Measurements from ENCODE around the gene TOX2. TPM values are rescaled to one million over a fixed set of nuclear protein-coding genes. Genes with fewer than 3 reads are reported as not detected.

TOX2 gene
- polyA plus RNA-seq, 3 donors: 2.7 to 3.3 (median 3.2) TPM

DNA sequence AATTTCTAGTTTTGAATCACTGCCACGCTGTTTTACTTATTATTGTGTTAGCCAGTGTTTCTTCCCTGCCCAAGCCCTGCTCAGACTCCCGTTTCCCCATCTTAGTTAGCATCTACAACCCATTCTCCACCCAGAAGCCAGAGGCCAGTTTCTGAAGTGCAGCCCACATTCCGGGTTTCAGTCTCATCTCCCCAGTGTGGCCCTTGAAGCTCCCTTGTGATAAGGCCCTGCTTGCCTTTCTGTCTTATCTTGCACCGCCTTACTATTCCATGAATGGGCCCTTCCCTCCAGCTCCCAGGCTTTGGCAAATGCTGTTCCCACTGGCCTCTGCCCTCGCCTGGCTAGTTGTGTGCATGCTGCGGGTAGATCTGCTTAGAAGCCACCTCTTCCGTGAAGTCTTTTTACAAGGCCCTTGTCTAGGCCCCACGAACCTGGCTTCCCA lies 41.1 kb downstream of the TOX2 start:
- DNase-seq (ENCODE audit: low read depth in 3 of 3, low spot score in 2 of 3): no peak

DNA sequence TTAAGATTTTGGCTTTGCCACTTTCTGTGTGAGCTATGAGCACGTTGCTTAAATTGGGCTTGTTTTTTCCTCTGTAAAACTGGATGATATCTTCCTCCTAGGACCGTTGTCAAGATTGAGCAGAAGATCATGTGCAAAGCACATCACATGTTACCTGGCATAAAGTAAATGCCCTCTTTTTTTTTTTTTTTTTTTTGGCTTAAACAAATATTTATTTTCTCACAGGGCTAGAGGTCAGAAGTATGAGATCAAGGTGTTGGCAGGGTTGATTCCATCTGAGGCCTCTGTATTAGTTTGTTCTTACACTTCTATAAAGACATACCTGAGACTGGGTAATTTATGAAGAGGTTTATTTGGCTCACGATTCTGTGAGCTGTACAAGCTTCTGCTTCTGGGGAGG lies 42.7 kb downstream of the TOX2 start:
- no peak for DNase-seq (ENCODE audit: low read depth in 3 of 3, low spot score in 2 of 3)

DNA sequence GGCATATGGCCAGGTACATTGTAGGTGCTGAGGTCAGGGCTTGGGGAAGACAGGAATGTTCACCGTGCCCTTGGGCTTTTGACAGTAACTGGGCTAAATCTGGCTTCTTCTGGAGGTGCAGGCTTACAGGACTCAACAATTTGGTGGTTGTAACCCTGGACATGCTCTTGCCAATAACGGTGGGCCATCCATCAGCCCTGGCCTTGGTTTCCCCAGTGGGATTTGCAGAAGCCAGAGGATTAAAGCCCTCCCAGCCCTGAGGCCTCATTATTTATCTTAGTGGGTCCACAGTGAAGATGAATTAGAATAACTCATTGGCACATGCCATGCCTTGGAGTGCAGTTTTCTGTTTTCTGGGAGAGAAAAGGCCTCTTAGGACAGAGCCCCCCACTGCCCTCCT lies 44.0 kb downstream of the TOX2 start:
- no peak for DNase-seq (ENCODE audit: low read depth in 3 of 3, low spot score in 2 of 3)

DNA sequence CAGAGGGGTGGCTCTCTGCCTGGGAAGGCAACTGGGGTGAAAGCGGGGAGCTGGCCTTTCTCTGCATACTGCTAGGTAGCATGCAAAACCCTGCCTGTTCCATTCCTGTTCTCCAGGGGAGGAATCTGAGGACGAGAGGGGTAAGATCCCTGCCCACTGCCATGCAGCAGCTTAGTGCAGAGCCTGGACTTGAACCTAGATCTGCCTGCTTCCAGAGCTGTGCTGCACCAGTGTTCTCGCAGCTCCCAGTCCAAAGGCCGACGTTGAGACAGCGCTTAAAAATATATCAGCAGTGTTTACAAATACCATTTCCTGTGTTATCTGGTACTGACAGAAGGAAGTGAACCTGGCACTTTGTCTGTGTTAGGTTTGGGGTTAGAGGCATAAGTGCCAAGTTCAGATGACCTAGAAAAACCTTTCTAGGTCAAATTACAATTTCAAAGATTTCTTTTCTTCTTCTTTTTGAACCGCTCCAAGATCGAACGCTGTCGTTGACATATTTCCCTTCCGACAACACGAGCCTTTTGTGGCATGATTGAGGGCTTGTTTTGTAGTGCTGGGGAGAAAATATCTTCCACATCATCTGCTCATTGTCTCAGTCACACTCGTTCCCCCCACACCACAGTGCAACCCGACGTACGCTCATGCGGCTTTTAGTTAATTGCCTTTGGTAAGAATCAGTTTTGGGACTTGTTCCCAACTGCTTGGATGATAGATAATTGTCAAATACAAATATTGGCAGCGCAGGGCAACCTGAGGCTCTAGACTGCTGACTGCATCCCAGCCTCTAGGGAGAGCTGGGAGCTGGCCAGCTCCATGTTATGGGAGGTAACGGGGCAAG lies 44.6 kb downstream of the TOX2 start:
- no peak for DNase-seq (ENCODE audit: low read depth in 3 of 3, low spot score in 2 of 3)

DNA sequence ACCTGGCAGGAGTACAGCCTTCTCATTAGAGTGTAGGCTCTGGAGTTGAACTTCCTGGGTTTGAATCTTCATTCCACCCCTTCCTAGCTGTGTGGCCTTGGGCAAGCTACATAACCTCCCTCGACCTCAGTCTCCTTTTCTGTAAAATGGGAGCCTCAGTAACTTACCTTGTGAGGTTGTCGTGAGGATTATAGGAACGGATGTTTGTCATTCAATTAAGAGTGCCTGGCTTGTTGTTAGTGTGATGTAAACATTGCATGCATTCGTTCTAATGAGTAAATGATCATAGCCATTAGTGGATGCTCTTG lies 45.2 kb downstream of the TOX2 start:
- DNase-seq (ENCODE audit: low read depth in 3 of 3, low spot score in 2 of 3): no peak

DNA sequence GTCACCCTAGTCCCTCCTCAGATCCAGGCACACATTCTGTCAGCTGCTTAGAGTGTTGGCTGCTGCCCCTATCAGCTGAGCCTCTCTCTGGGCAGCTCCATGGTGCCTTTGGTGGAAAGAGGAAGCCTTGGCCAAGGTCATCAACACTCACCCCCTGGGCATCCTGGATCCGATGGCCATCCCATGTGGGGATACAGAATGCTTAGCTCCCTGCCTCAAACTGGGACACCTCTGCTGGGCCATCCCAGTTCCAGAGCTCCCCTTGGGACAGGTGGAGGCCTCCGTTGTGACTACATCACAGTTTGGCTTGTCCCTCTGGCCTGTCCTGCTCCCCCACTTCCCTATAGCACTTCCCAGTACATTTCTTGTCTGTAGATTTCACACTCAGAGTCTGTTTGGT lies 45.6 kb downstream of the TOX2 start:
- DNase-seq (ENCODE audit: low read depth in 3 of 3, low spot score in 2 of 3): no peak

DNA sequence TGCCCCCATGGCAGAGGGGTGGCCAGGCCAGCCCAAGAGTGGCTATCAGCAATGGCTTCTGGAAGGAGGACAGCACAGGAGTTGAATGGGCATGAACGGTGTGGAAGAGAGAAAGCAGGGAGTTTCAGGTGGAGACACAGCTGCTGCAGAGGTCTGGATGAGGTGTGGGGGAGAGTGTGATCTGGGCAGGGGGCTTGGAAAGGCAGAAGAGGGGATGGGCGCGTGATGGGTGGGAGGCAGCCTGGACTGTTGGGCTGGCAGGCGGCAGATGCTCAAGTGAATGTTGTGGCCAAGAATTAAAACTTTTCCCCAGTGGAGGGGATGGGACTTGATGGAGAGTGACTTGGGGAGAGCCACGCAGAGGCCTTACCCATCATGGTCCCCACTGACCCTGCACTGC lies 46.5 kb downstream of the TOX2 start:
- no peak for DNase-seq (ENCODE audit: low read depth in 3 of 3, low spot score in 2 of 3)

DNA sequence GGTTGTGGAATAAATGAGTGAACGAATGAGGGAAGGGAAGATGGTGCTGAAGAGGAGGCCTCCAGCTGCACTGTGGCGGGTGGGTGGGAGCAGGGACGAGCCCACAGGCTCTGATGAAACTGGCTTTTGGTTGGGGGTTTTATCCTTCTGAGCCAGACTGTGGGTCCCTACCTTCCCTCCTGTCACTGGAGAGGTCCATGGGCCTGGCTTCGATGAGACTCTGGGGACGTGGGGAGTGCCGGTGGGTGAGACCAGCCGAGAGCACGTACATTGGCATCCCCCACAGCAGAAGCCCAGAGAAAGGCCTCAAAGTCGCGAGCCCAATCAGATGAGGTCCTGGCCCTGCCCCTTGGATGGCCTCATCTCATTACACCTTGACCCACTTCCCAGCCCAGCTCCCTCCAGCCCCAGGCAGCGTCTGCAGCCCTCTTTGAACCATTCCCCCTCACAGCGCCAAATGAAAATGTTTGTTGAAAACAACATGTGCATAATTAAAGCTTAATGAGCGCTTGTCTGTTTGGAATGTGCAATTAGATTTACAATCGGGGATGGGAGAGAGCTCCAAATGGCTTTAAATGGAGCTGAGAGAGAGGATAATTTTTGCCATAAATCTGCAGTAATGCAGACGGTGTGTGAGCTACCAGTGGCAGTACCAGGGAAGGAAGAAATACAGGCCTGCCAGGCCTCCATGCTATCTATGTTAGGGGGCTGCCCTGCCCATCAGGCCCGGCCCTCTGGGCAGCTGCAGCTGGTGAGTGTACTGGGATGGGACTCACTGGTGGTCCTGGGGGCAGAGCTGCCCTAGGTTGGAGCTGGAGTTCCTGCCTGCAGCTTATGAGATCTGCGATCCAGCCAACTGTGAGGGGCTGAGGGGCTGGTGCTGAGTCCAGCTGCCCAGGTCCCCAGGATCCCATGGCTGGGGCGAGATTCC lies 47.2 kb downstream of the TOX2 start:
- no peak for DNase-seq (ENCODE audit: low read depth in 3 of 3, low spot score in 2 of 3)

DNA sequence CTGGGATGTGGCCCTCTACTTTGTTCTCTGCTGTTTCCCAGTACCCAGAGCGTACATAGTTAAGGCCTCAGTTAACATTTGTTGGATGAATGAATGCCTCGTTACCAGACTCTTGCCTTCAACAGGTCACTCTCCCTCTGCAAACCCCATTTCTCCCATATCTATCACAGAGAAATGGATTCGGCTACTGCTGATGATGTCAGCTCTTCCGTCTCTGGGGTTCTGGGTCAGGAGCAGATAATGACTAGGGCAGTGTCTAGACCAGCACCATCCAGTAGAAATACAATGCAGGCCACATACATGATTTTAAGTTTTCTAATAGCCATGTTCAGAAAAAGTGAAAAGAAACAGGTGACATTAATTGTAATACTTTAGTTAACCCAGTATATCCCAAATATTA lies 47.9 kb downstream of the TOX2 start:
- no peak for DNase-seq (ENCODE audit: low read depth in 3 of 3, low spot score in 2 of 3)

DNA sequence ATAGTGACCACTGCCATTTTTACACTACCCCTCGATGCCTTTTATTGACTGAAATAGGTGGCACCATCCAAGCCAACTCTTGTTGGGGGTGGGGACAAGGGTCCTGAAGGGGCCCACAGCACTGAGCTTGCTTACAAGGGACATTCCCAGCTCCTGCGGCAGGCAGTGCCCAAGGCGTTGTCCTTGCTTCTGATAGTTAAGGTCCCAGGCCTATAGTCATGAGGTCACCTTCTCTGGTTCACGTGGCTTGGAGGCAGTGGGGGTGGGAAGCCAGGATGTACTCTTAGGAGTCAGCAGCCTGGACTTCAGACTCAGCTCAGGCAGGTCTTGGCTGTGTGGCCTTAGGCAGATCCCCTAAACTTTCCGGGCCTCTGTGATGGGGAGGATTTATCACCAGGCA lies 48.6 kb downstream of the TOX2 start:
- DNase-seq (ENCODE audit: low read depth in 3 of 3, low spot score in 2 of 3): no peak

DNA sequence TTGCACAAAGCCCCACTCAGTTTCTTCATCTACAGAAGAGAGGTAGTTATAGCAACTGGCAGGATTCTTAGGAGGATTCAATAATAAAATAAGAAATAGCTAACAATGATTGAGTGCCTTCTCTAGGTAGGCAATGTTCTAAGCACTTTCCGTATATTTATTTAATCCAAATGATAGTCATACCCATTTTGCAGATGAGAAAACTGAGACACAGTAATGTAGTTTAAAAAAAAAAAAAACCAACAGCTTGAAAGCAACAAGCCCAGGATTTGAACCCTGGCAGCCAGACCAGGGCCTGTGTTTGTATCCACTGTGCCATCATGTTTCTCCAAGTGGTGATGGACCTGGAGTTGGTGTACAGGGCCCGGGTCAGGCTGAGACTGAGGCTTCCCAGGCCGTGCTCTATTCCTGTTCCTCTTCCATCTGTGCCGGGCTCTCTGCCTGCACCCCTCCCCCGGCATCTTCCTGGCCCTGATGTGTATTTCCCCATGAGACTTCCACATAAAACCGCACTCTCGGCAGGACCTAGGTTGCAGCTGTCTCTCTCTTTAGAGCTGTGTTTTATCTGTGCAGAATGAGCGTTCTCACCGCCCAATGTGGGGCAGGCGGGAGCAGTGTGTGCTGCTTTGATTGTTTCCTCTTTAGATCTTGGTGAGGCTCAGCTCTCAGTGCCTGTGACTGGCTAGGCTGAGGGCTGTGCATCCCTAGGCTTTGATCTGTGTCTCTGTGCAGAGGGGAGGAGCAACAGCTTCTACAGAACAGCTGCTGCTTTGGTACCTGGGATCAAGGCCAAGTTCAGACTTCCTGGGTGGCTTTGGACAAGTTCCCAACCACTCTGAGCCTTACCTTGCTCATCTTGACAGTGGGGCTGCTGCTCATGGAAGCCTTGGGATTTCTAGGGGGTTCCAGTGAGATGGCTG lies 49.5 kb downstream of the TOX2 start:
- no peak for DNase-seq (ENCODE audit: low read depth in 3 of 3, low spot score in 2 of 3)

DNA sequence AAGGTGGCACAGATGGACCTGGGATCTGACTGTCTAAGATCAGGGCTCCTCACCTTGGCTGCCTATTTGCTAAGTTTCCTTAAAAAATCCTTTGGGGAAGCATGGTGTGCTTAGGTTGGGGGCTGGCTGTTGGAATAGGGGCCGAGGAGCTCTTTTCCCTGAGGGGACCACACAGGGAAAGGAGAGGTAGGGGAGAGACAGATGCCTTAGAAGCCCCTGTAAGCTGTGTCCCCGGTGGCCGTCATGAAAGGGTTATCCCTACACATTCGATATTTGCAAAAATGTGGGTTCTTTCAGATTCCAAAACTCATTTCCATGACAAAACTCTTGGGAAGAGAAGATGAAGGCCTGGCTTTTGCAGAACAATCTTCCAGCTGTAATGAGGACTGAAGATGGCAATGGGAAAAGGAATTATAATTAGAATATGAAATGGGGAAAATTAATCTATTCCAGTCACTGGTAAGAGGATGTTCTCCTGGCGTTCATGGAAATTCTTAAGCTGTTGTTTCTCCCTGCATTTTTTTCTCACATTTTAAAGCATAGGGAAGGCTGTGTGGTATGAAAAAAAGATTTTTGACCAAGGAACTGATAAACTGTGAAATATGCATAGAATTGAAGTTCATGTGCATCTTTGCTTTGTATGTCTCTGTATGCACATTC lies 53.8 kb downstream of the TOX2 start:
- no peak for DNase-seq (ENCODE audit: low read depth in 3 of 3, low spot score in 2 of 3)

DNA sequence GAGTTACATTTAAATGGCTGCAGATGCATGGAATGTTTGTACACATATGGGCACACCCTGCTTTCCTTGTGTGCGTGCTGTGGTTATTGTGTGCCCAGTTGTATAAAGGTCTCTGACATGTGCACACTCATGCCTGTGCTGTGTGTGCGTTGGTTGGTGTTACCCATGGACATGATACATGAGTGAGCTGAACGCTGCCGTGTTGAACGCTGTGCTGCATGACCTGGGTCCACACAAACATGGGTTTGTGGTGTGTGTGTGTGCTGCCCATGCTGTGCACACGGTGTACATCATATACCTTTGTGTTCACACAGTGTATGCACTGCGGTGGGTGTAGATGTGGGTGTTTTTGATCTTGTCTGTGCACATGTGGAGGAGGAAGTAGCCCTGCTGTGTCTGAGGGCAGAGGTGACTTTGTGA lies 54.4 kb downstream of the TOX2 start:
- no peak for DNase-seq (ENCODE audit: low read depth in 3 of 3, low spot score in 2 of 3)

DNA sequence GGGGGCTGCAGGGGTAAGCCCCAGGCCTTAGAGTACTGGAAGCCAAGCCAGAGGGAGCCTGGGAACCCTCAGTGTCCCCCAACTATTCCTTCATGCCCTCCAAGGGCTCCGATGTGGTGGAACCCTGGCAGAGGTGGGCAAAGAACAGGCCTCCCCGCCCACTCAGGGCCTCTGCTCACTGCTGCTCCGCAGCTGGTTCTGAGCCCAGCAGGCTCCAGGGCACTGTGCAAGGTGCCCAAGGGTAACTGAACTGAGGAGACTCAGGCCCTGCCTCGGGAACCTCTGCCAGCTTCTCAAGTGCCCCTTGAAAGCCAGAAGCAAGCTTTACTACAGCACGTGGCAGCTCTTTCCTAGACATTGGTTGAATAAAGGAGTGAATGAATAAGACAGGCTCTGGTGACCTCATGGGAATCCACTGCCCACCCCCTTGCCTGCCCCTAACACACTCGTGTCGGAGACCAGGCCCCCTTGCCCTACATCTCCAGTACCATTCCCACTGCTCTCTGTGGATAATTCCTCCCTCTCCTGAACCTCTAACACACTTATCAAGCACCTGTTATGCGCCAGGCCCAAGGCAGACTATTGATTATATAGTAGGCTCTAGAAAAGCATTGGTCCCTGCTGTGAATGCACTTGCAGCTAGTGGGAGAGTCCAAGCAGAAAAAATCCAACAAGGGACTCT lies 55.0 kb downstream of the TOX2 start:
- DNase-seq (ENCODE audit: low read depth in 3 of 3, low spot score in 2 of 3): no peak

DNA sequence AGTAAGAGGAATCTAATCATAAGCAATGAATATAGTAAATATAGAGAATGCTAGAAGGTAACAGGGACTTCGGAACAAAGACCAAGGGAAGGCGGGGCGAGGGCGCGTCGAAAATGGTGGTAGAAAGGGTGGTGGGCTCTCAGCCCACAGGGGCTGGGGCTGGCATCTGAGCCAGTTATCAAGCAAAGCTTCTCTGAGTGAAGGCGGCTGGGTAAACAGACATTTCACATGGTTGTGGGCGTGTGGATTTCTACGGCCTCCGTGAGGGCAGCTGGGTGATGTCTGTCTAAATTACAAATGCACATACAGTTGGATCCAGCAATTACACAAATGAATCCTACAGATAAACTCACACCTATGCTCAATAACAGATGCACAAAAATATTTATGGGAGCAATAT lies 56.6 kb downstream of the TOX2 start:
- no peak for DNase-seq (ENCODE audit: low read depth in 3 of 3, low spot score in 2 of 3)

DNA sequence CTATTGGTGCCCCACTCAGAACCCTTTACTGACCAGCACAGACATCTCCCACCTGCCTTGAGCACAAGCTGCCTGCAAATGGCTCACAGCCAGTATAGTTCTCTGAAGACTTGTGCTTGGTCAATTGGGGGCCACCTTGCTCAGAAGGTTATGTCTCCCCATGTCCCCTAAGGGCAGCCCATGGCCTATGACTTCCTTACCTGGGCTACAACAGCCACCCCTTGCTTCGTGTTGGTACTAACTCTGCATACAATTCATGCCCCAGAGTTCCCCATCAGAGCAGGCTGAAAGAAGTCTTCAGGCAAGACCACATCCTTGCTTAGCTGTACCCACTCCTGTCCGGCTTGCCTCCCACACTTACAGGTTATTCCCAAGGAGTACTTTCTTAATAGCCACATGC lies 57.4 kb downstream of the TOX2 start:
- DNase-seq (ENCODE audit: low read depth in 3 of 3, low spot score in 2 of 3): no peak

DNA sequence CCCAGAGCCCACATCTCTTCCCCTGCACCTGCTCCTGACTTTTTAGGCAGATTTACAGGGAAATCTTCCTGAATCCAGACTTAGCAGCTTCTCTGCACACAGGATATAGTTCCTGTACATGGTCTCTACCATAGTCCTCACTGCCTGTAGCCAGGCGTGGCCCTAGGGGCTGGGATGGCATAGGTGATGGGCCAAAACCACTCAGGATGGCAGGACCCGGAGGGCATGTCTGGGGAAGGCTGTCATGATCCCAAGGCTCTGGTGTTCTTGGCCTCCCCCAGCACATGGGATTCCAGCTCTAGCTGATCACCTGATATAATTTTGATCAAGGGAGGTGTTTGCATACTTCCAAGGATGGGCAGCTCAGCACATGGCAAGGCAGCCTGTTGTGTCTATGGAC lies 58.0 kb downstream of the TOX2 start:
- DNase-seq (ENCODE audit: low read depth in 3 of 3, low spot score in 2 of 3): no peak

DNA sequence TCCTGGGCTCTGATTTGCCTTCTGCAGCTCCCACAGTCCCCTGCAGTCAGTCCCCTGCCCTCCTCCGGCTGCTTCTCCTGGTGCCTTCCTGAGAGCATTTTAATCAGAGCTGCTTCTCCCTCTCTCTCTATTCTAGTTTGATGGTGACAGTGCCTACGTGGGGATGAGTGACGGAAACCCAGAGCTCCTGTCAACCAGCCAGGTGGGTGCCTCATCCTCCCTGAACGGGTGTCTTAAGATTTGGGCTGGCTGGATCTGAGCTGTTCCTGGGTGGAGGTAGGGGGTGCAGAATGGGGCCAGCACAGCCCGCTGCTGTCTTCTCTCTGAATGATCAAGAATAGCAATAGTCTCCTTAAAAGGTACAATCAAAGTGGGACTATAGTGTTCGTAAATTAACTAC lies 58.6 kb downstream of the TOX2 start:
- DNase-seq (ENCODE audit: low read depth in 3 of 3, low spot score in 2 of 3): no peak

DNA sequence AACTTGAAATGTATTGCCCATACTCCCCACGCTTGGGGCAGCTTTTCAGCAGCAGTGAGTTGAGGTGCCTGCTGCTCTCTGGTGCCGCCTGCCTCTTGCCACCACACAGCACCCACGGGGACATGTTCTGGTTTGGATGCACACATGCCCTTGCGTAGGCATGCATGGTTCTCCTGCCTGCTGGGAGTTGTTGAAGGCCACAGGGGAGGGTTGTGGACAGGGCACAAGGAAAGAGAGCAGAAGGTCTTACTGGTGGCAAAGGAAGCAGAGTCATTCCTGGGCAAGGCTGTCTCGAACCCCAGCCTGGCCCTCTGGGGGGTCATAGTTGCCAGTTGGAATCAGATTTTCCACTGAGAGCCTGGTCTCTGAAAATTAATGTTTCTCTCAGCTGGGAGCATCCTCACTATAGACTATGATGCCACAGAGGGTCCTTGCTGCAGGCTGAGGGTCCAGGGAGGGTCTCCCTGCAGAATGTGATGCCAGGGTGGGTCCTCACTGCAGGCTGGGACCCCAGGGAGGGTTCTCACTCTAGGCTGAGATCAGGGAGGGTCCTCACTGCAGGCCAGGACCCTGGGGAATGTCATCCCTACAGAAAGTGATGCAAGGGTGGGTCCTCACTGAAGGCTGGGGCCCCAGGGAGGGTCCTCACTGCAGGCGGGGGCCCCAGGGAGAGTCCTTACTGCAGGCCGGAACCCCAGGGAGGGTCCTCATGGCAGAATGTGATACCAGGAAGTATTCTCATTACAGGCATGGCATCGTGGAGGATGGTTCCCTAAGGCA lies 59.2 kb downstream of the TOX2 start:
- no peak for DNase-seq (ENCODE audit: low read depth in 3 of 3, low spot score in 2 of 3)
